HepG2 (cell line): ENCODE measurements around the gene RAB15. TPM values are rescaled to one million over a fixed set of nuclear protein-coding genes. Genes with fewer than 3 reads are reported as not detected.

Experiments used
- GZF1 ChIP-seq: sonication (generic); formaldehyde crosslinking; IDR thresholded peaks from 2 replicates; pipeline ENCODE4 v1.5.1; 2020; ENCODE audit warnings: mild to moderate bottlenecking, missing genetic modification reagents
- PHF21A ChIP-seq: sonication (generic); formaldehyde crosslinking; IDR thresholded peaks from 2 replicates; pipeline ENCODE4 v1.5.0; 2020; ENCODE audit warnings: mild to moderate bottlenecking, missing genetic modification reagents
- RARG ChIP-seq: sonication (generic); formaldehyde crosslinking; IDR thresholded peaks from 2 replicates; pipeline ENCODE4 v1.4.0; 2020; ENCODE audit warnings: low read depth, mild to moderate bottlenecking, missing genetic modification reagents
- SP5 ChIP-seq: IDR thresholded peaks from 2 replicates; pipeline ENCODE4 v1.6.1; 2016; ENCODE audit warnings: low read depth, borderline replicate concordance
- ZNF224 ChIP-seq: sonication (generic); formaldehyde crosslinking; IDR thresholded peaks from 2 replicates; pipeline ENCODE4 v1.5.0; 2020; ENCODE audit warnings: mild to moderate bottlenecking, missing genetic modification reagents
- ZNF253 ChIP-seq: sonication (generic); formaldehyde crosslinking; IDR thresholded peaks from 2 replicates; pipeline ENCODE4 v1.8.0; 2022; ENCODE audit warnings: mild to moderate bottlenecking, missing genetic modification reagents, borderline replicate concordance
- ZNF382 ChIP-seq: sonication (generic); formaldehyde crosslinking; IDR thresholded peaks from 2 replicates; pipeline ENCODE4 v1.5.0; 2020; ENCODE audit warnings: missing genetic modification reagents, mild to moderate bottlenecking, borderline replicate concordance
- ZNF782 ChIP-seq: sonication (generic); formaldehyde crosslinking; IDR thresholded peaks from 2 replicates; pipeline ENCODE4 v1.4.0; 2020; ENCODE audit warnings: missing genetic modification reagents, mild to moderate bottlenecking, borderline replicate concordance
- polyA plus RNA-seq, 8 experiments: library from polyadenylated mRNA; depleted of rRNA in 3 of 8; stranded (reverse) in 7 of 8; unstranded in 1 of 8; fragments of >200 nt; fragmentation: Illumina TruSeq in 4 of 8; extraction: Trizol in 4 of 8; gene quantifications; 2 replicates each; pipeline versions ENCODE4 v1.2.1 to v1.2.3, GENCODE V29; 2011 to 2016; ENCODE audit warnings: low read depth in 4 of 8, missing spikeins in 1 of 8, mixed read lengths in 1 of 8; ENCODE audit not compliant: insufficient read depth in 1 of 8
- total RNA-seq, 5 experiments: library from RNA; depleted of rRNA; stranded (reverse); fragments of >200 nt; fragmentation: Illumina TruSeq; extraction: Trizol; gene quantifications; 2 replicates each; pipeline ENCODE4 v1.2.3, GENCODE V29; 2016; ENCODE audit warnings: low read depth in 1 of 5
- TF ChIP-seq, protein P1 (sequence below): sonication (generic); formaldehyde crosslinking; conservative IDR thresholded peaks from 2 replicates; pipeline ENCODE4 v1.4.0; 2020; ENCODE audit warnings: mild to moderate bottlenecking, missing genetic modification reagents, moderate library complexity
- TF ChIP-seq, protein P2 (sequence below), 2 experiments: IDR thresholded peaks; 2 replicates each; pipeline ENCODE4 v1.6.1; 2011 to 2012; ENCODE audit warnings: low read length in 2 of 2, borderline replicate concordance in 1 of 2, low read depth in 1 of 2, mild to moderate bottlenecking in 1 of 2, moderate library complexity in 1 of 2
- TF ChIP-seq, protein P3 (sequence below): sonication (generic); formaldehyde crosslinking; IDR thresholded peaks from 2 replicates; pipeline ENCODE4 v1.4.0; 2020; ENCODE audit warnings: missing genetic modification reagents
- TF ChIP-seq, protein P4 (sequence below): sonication (generic); formaldehyde crosslinking; IDR thresholded peaks from 2 replicates; pipeline ENCODE4 v1.4.0; 2020; ENCODE audit warnings: missing genetic modification reagents
- TF ChIP-seq, protein P5 (sequence below): sonication (generic); formaldehyde crosslinking; IDR thresholded peaks from 2 replicates; pipeline ENCODE4 v1.9.0; 2021; ENCODE audit warnings: missing genetic modification reagents, mild to moderate bottlenecking, borderline replicate concordance

Gene RAB15
- total and polyA plus RNA-seq, 2 of the 13 experiments (the other 11 are each of a cell fraction or from before 2014, with no cell fraction given): 7.4 to 18.5 TPM

DNA sequence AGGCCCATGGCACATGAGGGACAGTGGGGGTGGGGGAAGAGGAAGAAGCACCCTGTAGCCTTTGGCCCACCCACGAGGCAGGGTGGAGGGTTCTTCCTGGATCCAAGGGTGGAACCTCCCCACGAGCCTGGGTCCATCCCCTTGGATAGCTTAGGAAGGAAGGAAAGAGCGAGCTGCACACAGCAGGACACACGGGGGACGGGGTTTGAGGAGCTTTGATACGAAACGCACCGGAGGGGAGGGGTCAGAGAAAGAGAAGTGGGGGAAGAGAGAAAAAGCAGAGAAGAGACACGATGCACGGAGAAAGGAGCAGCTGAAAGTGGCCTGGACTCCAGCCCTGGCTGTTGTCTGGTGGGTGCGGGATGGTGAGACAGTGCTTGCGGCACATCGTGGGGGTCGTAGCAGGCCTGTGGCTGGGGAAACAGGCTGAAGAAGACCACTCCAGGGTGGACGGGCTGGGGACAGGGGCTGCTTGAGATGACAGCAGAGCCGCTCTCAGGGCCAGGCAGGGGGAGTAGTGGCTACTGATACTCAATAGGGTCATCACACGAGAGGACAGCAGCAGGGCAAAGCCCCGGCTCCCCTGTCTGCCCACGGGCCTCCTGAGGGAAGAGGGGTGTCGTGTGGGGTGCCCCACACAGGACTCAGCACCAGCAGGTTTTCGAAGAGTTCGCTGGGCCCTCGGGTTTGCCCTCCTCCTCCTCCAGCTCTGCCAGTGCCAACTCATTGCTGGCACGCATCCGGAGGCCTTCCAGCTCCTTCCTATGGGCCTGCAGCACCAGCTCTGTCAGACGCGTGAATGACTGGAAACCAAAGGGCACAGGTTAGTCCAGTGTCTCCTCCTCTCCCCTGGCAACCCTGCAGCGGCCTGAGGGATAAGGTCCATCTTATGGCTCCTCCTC lies 24.2 kb downstream of the RAB15 start (continued):
- TF ChIP-seq, protein P1, sequence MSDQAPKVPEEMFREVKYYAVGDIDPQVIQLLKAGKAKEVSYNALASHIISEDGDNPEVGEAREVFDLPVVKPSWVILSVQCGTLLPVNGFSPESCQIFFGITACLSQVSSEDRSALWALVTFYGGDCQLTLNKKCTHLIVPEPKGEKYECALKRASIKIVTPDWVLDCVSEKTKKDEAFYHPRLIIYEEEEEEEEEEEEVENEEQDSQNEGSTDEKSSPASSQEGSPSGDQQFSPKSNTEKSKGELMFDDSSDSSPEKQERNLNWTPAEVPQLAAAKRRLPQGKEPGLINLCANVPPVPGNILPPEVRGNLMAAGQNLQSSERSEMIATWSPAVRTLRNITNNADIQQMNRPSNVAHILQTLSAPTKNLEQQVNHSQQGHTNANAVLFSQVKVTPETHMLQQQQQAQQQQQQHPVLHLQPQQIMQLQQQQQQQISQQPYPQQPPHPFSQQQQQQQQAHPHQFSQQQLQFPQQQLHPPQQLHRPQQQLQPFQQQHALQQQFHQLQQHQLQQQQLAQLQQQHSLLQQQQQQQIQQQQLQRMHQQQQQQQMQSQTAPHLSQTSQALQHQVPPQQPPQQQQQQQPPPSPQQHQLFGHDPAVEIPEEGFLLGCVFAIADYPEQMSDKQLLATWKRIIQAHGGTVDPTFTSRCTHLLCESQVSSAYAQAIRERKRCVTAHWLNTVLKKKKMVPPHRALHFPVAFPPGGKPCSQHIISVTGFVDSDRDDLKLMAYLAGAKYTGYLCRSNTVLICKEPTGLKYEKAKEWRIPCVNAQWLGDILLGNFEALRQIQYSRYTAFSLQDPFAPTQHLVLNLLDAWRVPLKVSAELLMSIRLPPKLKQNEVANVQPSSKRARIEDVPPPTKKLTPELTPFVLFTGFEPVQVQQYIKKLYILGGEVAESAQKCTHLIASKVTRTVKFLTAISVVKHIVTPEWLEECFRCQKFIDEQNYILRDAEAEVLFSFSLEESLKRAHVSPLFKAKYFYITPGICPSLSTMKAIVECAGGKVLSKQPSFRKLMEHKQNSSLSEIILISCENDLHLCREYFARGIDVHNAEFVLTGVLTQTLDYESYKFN (CRISPR knock-in tag): peak; percentile 76
- TF ChIP-seq ZNF224 (CRISPR knock-in tag): no peak
- no peak for TF ChIP-seq ZNF782 (CRISPR knock-in tag)
- TF ChIP-seq GZF1 (CRISPR knock-in tag): no peak
- no peak for TF ChIP-seq PHF21A (CRISPR knock-in tag)
- no peak for TF ChIP-seq ZNF253 (CRISPR knock-in tag)
- TF ChIP-seq, protein P2, sequence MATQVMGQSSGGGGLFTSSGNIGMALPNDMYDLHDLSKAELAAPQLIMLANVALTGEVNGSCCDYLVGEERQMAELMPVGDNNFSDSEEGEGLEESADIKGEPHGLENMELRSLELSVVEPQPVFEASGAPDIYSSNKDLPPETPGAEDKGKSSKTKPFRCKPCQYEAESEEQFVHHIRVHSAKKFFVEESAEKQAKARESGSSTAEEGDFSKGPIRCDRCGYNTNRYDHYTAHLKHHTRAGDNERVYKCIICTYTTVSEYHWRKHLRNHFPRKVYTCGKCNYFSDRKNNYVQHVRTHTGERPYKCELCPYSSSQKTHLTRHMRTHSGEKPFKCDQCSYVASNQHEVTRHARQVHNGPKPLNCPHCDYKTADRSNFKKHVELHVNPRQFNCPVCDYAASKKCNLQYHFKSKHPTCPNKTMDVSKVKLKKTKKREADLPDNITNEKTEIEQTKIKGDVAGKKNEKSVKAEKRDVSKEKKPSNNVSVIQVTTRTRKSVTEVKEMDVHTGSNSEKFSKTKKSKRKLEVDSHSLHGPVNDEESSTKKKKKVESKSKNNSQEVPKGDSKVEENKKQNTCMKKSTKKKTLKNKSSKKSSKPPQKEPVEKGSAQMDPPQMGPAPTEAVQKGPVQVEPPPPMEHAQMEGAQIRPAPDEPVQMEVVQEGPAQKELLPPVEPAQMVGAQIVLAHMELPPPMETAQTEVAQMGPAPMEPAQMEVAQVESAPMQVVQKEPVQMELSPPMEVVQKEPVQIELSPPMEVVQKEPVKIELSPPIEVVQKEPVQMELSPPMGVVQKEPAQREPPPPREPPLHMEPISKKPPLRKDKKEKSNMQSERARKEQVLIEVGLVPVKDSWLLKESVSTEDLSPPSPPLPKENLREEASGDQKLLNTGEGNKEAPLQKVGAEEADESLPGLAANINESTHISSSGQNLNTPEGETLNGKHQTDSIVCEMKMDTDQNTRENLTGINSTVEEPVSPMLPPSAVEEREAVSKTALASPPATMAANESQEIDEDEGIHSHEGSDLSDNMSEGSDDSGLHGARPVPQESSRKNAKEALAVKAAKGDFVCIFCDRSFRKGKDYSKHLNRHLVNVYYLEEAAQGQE (IDR thresholded peaks at IDR 0.05; ENCODE audit: borderline replicate concordance in 1 of 2, low read depth in 1 of 2, low read length in 2 of 2): no peak
- TF ChIP-seq SP5: peak; percentile 94
- TF ChIP-seq RARG (CRISPR knock-in tag): no peak
- TF ChIP-seq, protein P3, sequence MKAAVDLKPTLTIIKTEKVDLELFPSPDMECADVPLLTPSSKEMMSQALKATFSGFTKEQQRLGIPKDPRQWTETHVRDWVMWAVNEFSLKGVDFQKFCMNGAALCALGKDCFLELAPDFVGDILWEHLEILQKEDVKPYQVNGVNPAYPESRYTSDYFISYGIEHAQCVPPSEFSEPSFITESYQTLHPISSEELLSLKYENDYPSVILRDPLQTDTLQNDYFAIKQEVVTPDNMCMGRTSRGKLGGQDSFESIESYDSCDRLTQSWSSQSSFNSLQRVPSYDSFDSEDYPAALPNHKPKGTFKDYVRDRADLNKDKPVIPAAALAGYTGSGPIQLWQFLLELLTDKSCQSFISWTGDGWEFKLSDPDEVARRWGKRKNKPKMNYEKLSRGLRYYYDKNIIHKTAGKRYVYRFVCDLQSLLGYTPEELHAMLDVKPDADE: no peak
- TF ChIP-seq, protein P4, sequence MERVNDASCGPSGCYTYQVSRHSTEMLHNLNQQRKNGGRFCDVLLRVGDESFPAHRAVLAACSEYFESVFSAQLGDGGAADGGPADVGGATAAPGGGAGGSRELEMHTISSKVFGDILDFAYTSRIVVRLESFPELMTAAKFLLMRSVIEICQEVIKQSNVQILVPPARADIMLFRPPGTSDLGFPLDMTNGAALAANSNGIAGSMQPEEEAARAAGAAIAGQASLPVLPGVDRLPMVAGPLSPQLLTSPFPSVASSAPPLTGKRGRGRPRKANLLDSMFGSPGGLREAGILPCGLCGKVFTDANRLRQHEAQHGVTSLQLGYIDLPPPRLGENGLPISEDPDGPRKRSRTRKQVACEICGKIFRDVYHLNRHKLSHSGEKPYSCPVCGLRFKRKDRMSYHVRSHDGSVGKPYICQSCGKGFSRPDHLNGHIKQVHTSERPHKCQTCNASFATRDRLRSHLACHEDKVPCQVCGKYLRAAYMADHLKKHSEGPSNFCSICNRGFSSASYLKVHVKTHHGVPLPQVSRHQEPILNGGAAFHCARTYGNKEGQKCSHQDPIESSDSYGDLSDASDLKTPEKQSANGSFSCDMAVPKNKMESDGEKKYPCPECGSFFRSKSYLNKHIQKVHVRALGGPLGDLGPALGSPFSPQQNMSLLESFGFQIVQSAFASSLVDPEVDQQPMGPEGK (CRISPR knock-in tag): no peak
- TF ChIP-seq ZNF382: no peak
- TF ChIP-seq, protein P5, sequence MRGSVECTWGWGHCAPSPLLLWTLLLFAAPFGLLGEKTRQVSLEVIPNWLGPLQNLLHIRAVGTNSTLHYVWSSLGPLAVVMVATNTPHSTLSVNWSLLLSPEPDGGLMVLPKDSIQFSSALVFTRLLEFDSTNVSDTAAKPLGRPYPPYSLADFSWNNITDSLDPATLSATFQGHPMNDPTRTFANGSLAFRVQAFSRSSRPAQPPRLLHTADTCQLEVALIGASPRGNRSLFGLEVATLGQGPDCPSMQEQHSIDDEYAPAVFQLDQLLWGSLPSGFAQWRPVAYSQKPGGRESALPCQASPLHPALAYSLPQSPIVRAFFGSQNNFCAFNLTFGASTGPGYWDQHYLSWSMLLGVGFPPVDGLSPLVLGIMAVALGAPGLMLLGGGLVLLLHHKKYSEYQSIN: no peak
